Neural progenitor cell (in vitro differentiated cells): ENCODE data around the gene VEZT.

ENCODE experiments used
- CTCF ChIP-seq: fragments of 200-600 bp; sonication (generic); IDR thresholded peaks from 2 replicates; pipeline ENCODE4 v1.5.1; 2017; ENCODE audit warnings: antibody characterized with exemption, mild to moderate bottlenecking
- EZH2 ChIP-seq: fragments of 200-600 bp; sonication (generic); IDR thresholded peaks from 2 replicates; pipeline ENCODE4 v1.6.1; 2017; ENCODE audit warnings: antibody characterized with exemption, mild to moderate bottlenecking, moderate library complexity
- EZH2phosphoT487 ChIP-seq: fragments of 200-600 bp; sonication (generic); IDR thresholded peaks from 2 replicates; pipeline ENCODE4 v1.6.1; 2017; ENCODE audit warnings: antibody characterized with exemption

- TF ChIP-seq EZH2phosphoT487 (no peak), CTCF (no peak), EZH2 (no peak)
Observed at GRCh38 chr12:95259368-95259767, 41.8 kb downstream of the VEZT start.
